Thyroid gland (tissue), 4 donors: ENCODE measurements around the gene HNRNPR.

ENCODE experiments used
- POLR2A ChIP-seq, 2 donors: fragments of 450-650 bp; IDR thresholded peaks; one replicate each; pipeline ENCODE4 v1.6.1; 2017; ENCODE audit warnings: antibody characterized with exemption in 2 of 2, mild to moderate bottlenecking in 2 of 2, moderate library complexity in 1 of 2
- TF ChIP-seq, protein P1 (sequence below), 6 experiments: fragments of 200-600 bp in 3 of 6; fragments of 450-650 bp in 3 of 6; sonication (generic) in 3 of 6; IDR thresholded peaks; one replicate each; pipeline ENCODE4 v1.5.1; 2016 to 2019; ENCODE audit warnings: antibody characterized with exemption in 6 of 6, mild to moderate bottlenecking in 2 of 6, inconsistent platforms in 1 of 6, moderate library complexity in 1 of 6

DNA sequence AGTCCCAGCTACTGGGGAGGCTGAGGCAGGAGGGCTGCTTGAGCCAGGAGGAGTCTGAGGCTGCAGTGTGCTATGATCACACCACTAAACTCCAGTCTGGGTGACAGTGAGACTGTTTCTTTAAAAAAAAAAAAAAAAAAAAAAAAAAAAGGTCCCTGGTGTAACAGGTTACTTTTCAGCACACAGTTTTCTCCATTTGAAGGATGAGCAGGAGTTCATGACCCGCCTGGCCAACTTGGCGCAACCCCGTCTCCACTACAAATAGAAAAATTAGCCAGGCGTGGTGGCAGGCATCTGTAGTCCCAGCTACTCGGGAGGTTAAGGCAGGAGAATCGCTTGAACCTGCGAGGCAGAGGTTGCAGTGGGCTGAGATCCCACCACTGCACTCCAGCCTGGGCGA lies 12.4 kb downstream of the HNRNPR start:
- TF ChIP-seq, protein P1, sequence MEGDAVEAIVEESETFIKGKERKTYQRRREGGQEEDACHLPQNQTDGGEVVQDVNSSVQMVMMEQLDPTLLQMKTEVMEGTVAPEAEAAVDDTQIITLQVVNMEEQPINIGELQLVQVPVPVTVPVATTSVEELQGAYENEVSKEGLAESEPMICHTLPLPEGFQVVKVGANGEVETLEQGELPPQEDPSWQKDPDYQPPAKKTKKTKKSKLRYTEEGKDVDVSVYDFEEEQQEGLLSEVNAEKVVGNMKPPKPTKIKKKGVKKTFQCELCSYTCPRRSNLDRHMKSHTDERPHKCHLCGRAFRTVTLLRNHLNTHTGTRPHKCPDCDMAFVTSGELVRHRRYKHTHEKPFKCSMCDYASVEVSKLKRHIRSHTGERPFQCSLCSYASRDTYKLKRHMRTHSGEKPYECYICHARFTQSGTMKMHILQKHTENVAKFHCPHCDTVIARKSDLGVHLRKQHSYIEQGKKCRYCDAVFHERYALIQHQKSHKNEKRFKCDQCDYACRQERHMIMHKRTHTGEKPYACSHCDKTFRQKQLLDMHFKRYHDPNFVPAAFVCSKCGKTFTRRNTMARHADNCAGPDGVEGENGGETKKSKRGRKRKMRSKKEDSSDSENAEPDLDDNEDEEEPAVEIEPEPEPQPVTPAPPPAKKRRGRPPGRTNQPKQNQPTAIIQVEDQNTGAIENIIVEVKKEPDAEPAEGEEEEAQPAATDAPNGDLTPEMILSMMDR (IDR thresholded peaks at IDR 0.05): no peak
- TF ChIP-seq POLR2A (IDR thresholded peaks at IDR 0.05): no peak
